Heart left ventricle (tissue), 16 donors: ENCODE data around the gene GALK1. TPM values are rescaled to one million over a fixed set of nuclear protein-coding genes. Genes with fewer than 3 reads are reported as not detected.

Experiments used
- ATAC-seq, 4 donors: fragments of 200-7000 bp; cut with Tn5 transposase; one replicate each; pipeline ENCODE4 v1.9.1; 2020 to 2022; ENCODE audit warnings: moderate library complexity in 4 of 4, mild to moderate bottlenecking in 3 of 4, moderate number of reproducible peaks in 1 of 4
- DNase-seq, 5 donors: peaks; one replicate each; pipeline ENCODE4 v3.0.0-alpha.2; 2020
- H3K27ac ChIP-seq, 12 donors: fragments of 200-600 bp; sonication (generic) in 4 of 12; one replicate each; pipeline versions ENCODE4 v1.5.0 to v1.8.0; 2016 to 2022; ENCODE audit warnings: mild to moderate bottlenecking in 2 of 12
- H3K27me3 ChIP-seq, 9 donors: fragments of 200-600 bp; sonication (generic) in 2 of 9; one replicate each; pipeline versions ENCODE4 v1.5.1 to v1.8.0; 2016 to 2022; ENCODE audit warnings: mild to moderate bottlenecking in 3 of 9
- H3K36me3 ChIP-seq, 9 donors: fragments of 200-600 bp; sonication (generic) in 2 of 9; one replicate each; pipeline versions ENCODE4 v1.5.0 to v1.8.0; 2018 to 2022; ENCODE audit warnings: mild to moderate bottlenecking in 2 of 9
- H3K4me1 ChIP-seq, 12 donors: fragments of 200-600 bp; sonication (generic) in 4 of 12; one replicate each; pipeline versions ENCODE4 v1.5.0 to v1.8.0; 2016 to 2022; ENCODE audit warnings: mild to moderate bottlenecking in 3 of 12
- H3K4me3 ChIP-seq, 12 donors: fragments of 200-600 bp; sonication (generic) in 4 of 12; one replicate each; pipeline versions ENCODE4 v1.5.0 to v1.8.0; 2017 to 2022; ENCODE audit warnings: mild to moderate bottlenecking in 9 of 12, moderate library complexity in 4 of 12
- H3K9me3 ChIP-seq, 12 donors: fragments of 200-600 bp; sonication (generic) in 4 of 12; one replicate each; pipeline versions ENCODE4 v1.5.0 to v1.8.0; 2016 to 2022; ENCODE audit warnings: mild to moderate bottlenecking in 1 of 12
- CTCF ChIP-seq, 12 donors: fragments of 200-600 bp; sonication (generic) in 4 of 12; IDR thresholded peaks; one replicate each; pipeline versions ENCODE4 v1.5.0 to v1.8.0; 2018 to 2022; ENCODE audit warnings: antibody characterized with exemption in 12 of 12, mild to moderate bottlenecking in 5 of 12
- POLR2A ChIP-seq, 2 donors: fragments of 450-650 bp; IDR thresholded peaks; one replicate each; pipeline ENCODE4 v1.6.1; 2017; ENCODE audit warnings: antibody characterized with exemption in 2 of 2, mild to moderate bottlenecking in 2 of 2, moderate library complexity in 2 of 2
- WGBS, 4 donors: extraction: QIAGEN DNeasy Blood & Tissue Kit in 2 of 4; methylation state at CpG; one replicate each; pipeline versions ENCODE4 v1.1.5 to v1.1.7; 2013 to 2018; 5-methylcytosine and 5-hydroxymethylcytosine counted together
- intact Hi-C, 10 donors: fragments of 100-400 bp; cut with DNase I; formaldehyde crosslinking; loops; one replicate each; pipeline versions ENCODE4 v1.11.1 to v1.14.2; 2022
- polyA plus RNA-seq, 2 donors: library from polyadenylated mRNA; stranded (reverse); fragments of 200-250 nt; gene quantifications; one replicate each; pipeline ENCODE4 v1.2.3, GENCODE V29; 2013
- total RNA-seq, 9 donors: library from RNA; depleted of rRNA in 2 of 9; stranded (reverse); fragments of >200 nt in 2 of 9; fragmentation: NEBNext Ultra II Directional in 3 of 9; extraction: Animal tissue kit (Norgen Biotek cat#: 25700) in 3 of 9; gene quantifications; one replicate each; pipeline versions ENCODE4 v1.1.0 to v1.2.4, GENCODE V29; 2016 to 2023
- donor health status: ischemic (EF 13 %, LVEDD 7.1; RV severe dilation, severe dysfunction).
- donor health status: healthy with polysubstance abuse.
- donor health status: DM: no; HTN: yes; CAD: no.
- donor health status: DM: no; HTN: no; CAD: no.
- donor health status: ischemic (EF 25% LVEDD 6.9; RV normal size, moderate dysfunction).
- donor health status: ischemic (EF 25% LVEDD 5.7; RV mildly dilated, moderate dysfunction).
- donor health status: healthy.
- donor health status: DM: yes; HTN: yes; CAD: no.
- donor health status: ischemic (EF 35%, LVEDD 5.7; RV mildly dilated, moderate dysfunction).
- donor health status: nonischemic (EF 11% LVEDD 7.7; RV severe dilation, severe dysfunction).
- donor health status: DM: yes; HTN: yes; CAD: no.
- donor health status: PGD.
- donor health status: ischemic (EF 29% LVEDD 5.4; RV normal size, mild dysfunction).
- donor health status: nonischemic (EF 23%, LVEDD 6.1; RV moderate dilation, normal function).

Gene GALK1
- total and polyA plus RNA-seq, 11 donors = 9.6 to 31.2 (median 20.1) TPM

- Histone ChIP-seq H3K4me3 (peak within 1 kb of the TSS; percentile 45 to 89 (median 75)), H3K4me1 (peaks cover 4 to 56% (median 36%) of the 10 kb centered on the region in 12 donors), H3K9me3 (no peaks in the 10 kb centered on the region), H3K27me3 (no peaks in the 10 kb centered on the region), H3K36me3 (peaks cover 0 to 7% (median 0%) of the 10 kb centered on the region in 9 donors), H3K27ac (peak within 1 kb of the TSS; percentile 94 to 100 (median 99))
- ATAC-seq (peak; percentile 91 to 94 (median 93)), DNase-seq (peak; percentile 97 to 99 (median 98))
- 0% methylated on average over 11 to 45 of the region's 45 CpGs for WGBS, 4 donors
- intact Hi-C loops = loop anchor here in 4 of 10 donors (2.0 to 10.0 kb wide), 6 partner anchors 24 to 110 kb away; partner anchors contain the start of genes TRIM65 (in 1 of the 4) and WBP2 (in 1 of the 4)
- TF ChIP-seq POLR2A (IDR thresholded peaks at IDR 0.05) = peak in 1 of 2 donors; percentile 59
- TF ChIP-seq CTCF (IDR thresholded peaks at IDR 0.05) = no peak
Observed at GRCh38 chr17:75784473-75785015, 19.6 kb upstream of the GALK1 start, which contains the start of gene UNK. UNK (plus strand) TSS chr17:75784806; CDS start chr17:75784881, 75 bp downstream.

- WGBS, 4 donors = 57 to 65% (median 61%) methylated on average over 19 to 20 of the region's 20 CpGs
- peak overlapping the region; percentile 94 to 100 (median 99) for H3K27ac ChIP-seq
- ATAC-seq (peak; percentile 0 to 12 (median 0)), DNase-seq (peak in 2 of 5 donors; percentile 49 to 66)
- H3K9me3 ChIP-seq = no peaks in the 10 kb centered on the region
- H3K36me3 ChIP-seq = peaks cover 0 to 8% (median 1%) of the 10 kb centered on the region in 9 donors
- no peaks in the 10 kb centered on the region for H3K27me3 ChIP-seq
- TF ChIP-seq CTCF (IDR thresholded peaks at IDR 0.05) (no peak), POLR2A (IDR thresholded peaks at IDR 0.05) (no peak)
- peaks cover 4 to 56% (median 36%) of the 10 kb centered on the region in 12 donors for H3K4me1 ChIP-seq
- intact Hi-C loops = loop anchor here in 3 of 10 donors (2.0 to 10.0 kb wide), 5 partner anchors 25 to 111 kb away; partner anchors contain the start of genes TRIM65 (in 1 of the 3) and WBP2 (in 1 of the 3)
- peak overlapping the region in 11 of 12 donors; percentile 59 to 89 (median 75) for H3K4me3 ChIP-seq
Observed at GRCh38 chr17:75783803-75784472, 18.9 kb upstream of the GALK1 start.

GRCh38 chr17:75783069-75783783 lies 18.2 kb upstream of the GALK1 start:
- ATAC-seq = no peak
- Histone ChIP-seq H3K27ac (peak overlapping the region; percentile 29 to 100 (median 99)), H3K4me3 (peak overlapping the region in 5 of 12 donors; percentile 10 to 75 (median 19)), H3K36me3 (peaks cover 7 to 15% (median 8%) of the 10 kb centered on the region in 9 donors), H3K27me3 (no peaks in the 10 kb centered on the region), H3K9me3 (no peaks in the 10 kb centered on the region), H3K4me1 (peaks cover 4 to 57% (median 37%) of the 10 kb centered on the region in 12 donors)
- peak; percentile 44 to 73 (median 61) for TF ChIP-seq CTCF (IDR thresholded peaks at IDR 0.05)
- TF ChIP-seq POLR2A (IDR thresholded peaks at IDR 0.05) = no peak
- intact Hi-C loops = loop anchor here in 1 of 10 donors (10.0 kb wide), 1 partner anchor 112 kb away; the partner anchor contains the start of gene TRIM65
- WGBS, 4 donors = 31 to 38% (median 32%) methylated on average over 6 of the region's 6 CpGs
- no peak for DNase-seq
